Small intestine (tissue), 7 donors: ENCODE measurements around the gene TNN. TPM values are rescaled to one million over a fixed set of nuclear protein-coding genes. Genes with fewer than 3 reads are reported as not detected.

Source experiments
- DNase-seq, 2 donors: peaks; one replicate each; pipeline versions ENCODE4 v3.0.0 to v3.0.0-alpha.2; 2013
- FAIRE-seq: peaks from 2 replicates; lab custom pipeline; 2012; peaks lifted over from hg19 to GRCh38; lab: Jason Lieb, UNC
- H3K27ac ChIP-seq, 3 donors: one replicate each; pipeline ENCODE4 v1.5.1; 2013; ENCODE audit warnings: low read length in 2 of 3, mild to moderate bottlenecking in 2 of 3, control low read depth in 1 of 3, inconsistent platforms in 1 of 3, low read depth in 1 of 3, moderate library complexity in 1 of 3
- H3K27me3 ChIP-seq, 3 donors: one replicate each; pipeline ENCODE4 v1.6.1; 2013; ENCODE audit warnings: low read length in 3 of 3, inconsistent platforms in 1 of 3; ENCODE audit not compliant: control insufficient read depth in 3 of 3, insufficient read depth in 3 of 3
- H3K36me3 ChIP-seq, 3 donors: one replicate each; pipeline ENCODE4 v1.6.1; 2013; ENCODE audit warnings: low read length in 3 of 3, inconsistent platforms in 1 of 3, low read depth in 1 of 3, mild to moderate bottlenecking in 1 of 3, moderate library complexity in 1 of 3; ENCODE audit not compliant: control insufficient read depth in 3 of 3, insufficient read depth in 2 of 3
- H3K4me1 ChIP-seq, 3 donors: one replicate each; pipeline ENCODE4 v1.6.1; 2013; ENCODE audit warnings: low read length in 2 of 3, inconsistent platforms in 1 of 3, low read depth in 1 of 3, mild to moderate bottlenecking in 1 of 3, moderate library complexity in 1 of 3; ENCODE audit not compliant: control insufficient read depth in 3 of 3, insufficient read depth in 2 of 3
- H3K4me3 ChIP-seq, 3 donors: one replicate each; pipeline ENCODE4 v1.5.1; 2013; ENCODE audit warnings: low read length in 3 of 3, control low read depth in 1 of 3, inconsistent platforms in 1 of 3, low read depth in 1 of 3, mild to moderate bottlenecking in 1 of 3, moderate library complexity in 1 of 3
- H3K9me3 ChIP-seq, 2 donors: one replicate each; pipeline ENCODE4 v1.6.1; 2013; ENCODE audit warnings: low read depth in 1 of 2, low read length in 1 of 2; ENCODE audit not compliant: control insufficient read depth in 2 of 2, insufficient read depth in 1 of 2
- WGBS, 3 donors: extraction: QIAGEN DNeasy Blood & Tissue Kit; methylation state at CpG; one replicate each; pipeline ENCODE4 v1.1.7; 2013; 5-methylcytosine and 5-hydroxymethylcytosine counted together
- polyA plus RNA-seq, 4 donors: library from polyadenylated mRNA; stranded (reverse) in 3 of 4; unstranded in 1 of 4; fragments of 200-250 nt in 3 of 4; fragments of 120-200 nt in 1 of 4; gene quantifications; one replicate each; pipeline versions ENCODE4 v1.2.1 to v1.2.3, GENCODE V29; 2013
- donor health status: healthy with polysubstance abuse.
- donor health status: control.
- donor health status: control.
- donor health status: Bipolar disorder and iron deficiency.
- donor health status: healthy.

TNN gene
- polyA plus RNA-seq, 4 donors, result 0.01 to 0.28 TPM; not detected in 2

GRCh38 chr1:175126347-175126746, 58.7 kb downstream of the TNN start:
- WGBS, 3 donors, result 61 to 66% (median 63%) methylated on average over 4 of the region's 4 CpGs
- Histone ChIP-seq H3K4me3 (no peak overlapping the region), H3K9me3 (no peaks in the 10 kb centered on the region), H3K27ac (no peak overlapping the region), H3K27me3 (no peaks in the 10 kb centered on the region), H3K4me1 (peaks cover 0 to 10% (median 7%) of the 10 kb centered on the region in 3 donors), H3K36me3 (no peaks in the 10 kb centered on the region)
- DNase-seq, result no peak
- FAIRE-seq, result no peak

GRCh38 chr1:175127565-175127964, 59.9 kb downstream of the TNN start:
- Histone ChIP-seq H3K27me3 (no peaks in the 10 kb centered on the region), H3K4me1 (peaks cover 0 to 10% (median 7%) of the 10 kb centered on the region in 3 donors), H3K36me3 (no peaks in the 10 kb centered on the region), H3K4me3 (no peak overlapping the region), H3K9me3 (no peaks in the 10 kb centered on the region), H3K27ac (no peak overlapping the region)
- FAIRE-seq (no peak), DNase-seq (no peak)
- WGBS, 3 donors, result 65 to 85% (median 73%) methylated on average over 6 of the region's 6 CpGs

- no peaks in the 10 kb centered on the region for H3K9me3 ChIP-seq
- 87 to 93% (median 92%) methylated on average over 9 of the region's 9 CpGs for whole genome bisulfite sequencing, 3 donors
Measured at GRCh38 chr1:175128523-175128922, 60.9 kb downstream of the TNN start.

GRCh38 chr1:175129182-175129581, 61.5 kb downstream of the TNN start:
- Histone ChIP-seq H3K36me3 (no peaks in the 10 kb centered on the region), H3K27ac (peak overlapping the region in 2 of 3 donors; percentile 16 to 43), H3K9me3 (no peaks in the 10 kb centered on the region), H3K4me1 (peaks cover 0 to 10% (median 7%) of the 10 kb centered on the region in 3 donors), H3K4me3 (no peak overlapping the region), H3K27me3 (no peaks in the 10 kb centered on the region)
- WGBS, 3 donors, result 72 to 93% (median 89%) methylated on average over 1 of the region's 1 CpG
- DNase-seq, result no peak
- no peak for FAIRE-seq

More at GRCh38 chr1:175128523-175128922, 60.9 kb downstream of the TNN start:
- H3K36me3 ChIP-seq, result no peaks in the 10 kb centered on the region
- H3K4me3 ChIP-seq, result no peak overlapping the region
- DNase-seq (no peak), FAIRE-seq (no peak)
- no peaks in the 10 kb centered on the region for H3K27me3 ChIP-seq
- peak overlapping the region in 1 of 3 donors; percentile 72 for H3K27ac ChIP-seq
- H3K4me1 ChIP-seq, result peaks cover 0 to 10% (median 7%) of the 10 kb centered on the region in 3 donors

- FAIRE-seq (no peak), DNase-seq (peak; percentile 53 to 79)
- H3K36me3 ChIP-seq, result no peaks in the 10 kb centered on the region
- no peaks in the 10 kb centered on the region for H3K27me3 ChIP-seq
- peak overlapping the region in 2 of 3 donors; percentile 16 to 43 for H3K27ac ChIP-seq
- H3K4me1 ChIP-seq, result peaks cover 0 to 10% (median 7%) of the 10 kb centered on the region in 3 donors
- H3K4me3 ChIP-seq, result no peak overlapping the region
- 41 to 56% (median 43%) methylated on average over 2 of the region's 2 CpGs for WGBS, 3 donors
- H3K9me3 ChIP-seq, result no peaks in the 10 kb centered on the region
Measured at GRCh38 chr1:175129644-175129996, 62.0 kb downstream of the TNN start.

GRCh38 chr1:175129997-175130648, 62.5 kb downstream of the TNN start:
- no peaks in the 10 kb centered on the region for H3K27me3 ChIP-seq
- no peak overlapping the region for H3K4me3 ChIP-seq
- H3K27ac ChIP-seq, result peak overlapping the region in 1 of 3 donors; percentile 43
- H3K9me3 ChIP-seq, result no peaks in the 10 kb centered on the region
- H3K36me3 ChIP-seq, result no peaks in the 10 kb centered on the region
- H3K4me1 ChIP-seq, result peaks cover 0 to 10% (median 7%) of the 10 kb centered on the region in 3 donors
- FAIRE-seq, result no peak
- 56 to 78% (median 74%) methylated on average over 5 of the region's 5 CpGs for WGBS, 3 donors
- no peak for DNase-seq

DNA sequence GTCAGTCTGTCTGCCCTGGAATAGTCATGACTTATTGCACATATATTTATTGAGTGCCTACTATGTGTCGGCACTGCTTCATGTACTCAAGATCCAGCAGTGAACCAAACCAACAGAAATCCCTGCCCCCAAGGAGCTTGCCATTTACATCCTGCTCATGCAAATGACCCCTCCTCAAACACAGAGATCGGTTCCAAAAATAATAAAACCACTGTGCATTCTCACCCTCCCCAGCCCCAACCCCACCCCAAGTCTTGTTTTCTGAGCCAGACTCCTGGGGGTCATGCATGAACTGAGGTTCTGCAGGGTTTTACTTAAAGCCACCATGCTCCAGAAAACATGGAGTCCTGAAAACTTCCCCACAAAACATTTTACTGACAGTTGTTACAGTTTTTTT, 63.0 kb downstream of the TNN start:
- Histone ChIP-seq H3K9me3 (no peaks in the 10 kb centered on the region), H3K36me3 (no peaks in the 10 kb centered on the region), H3K4me3 (no peak overlapping the region), H3K27ac (peak overlapping the region in 1 of 3 donors; percentile 33), H3K4me1 (peaks cover 0 to 10% (median 7%) of the 10 kb centered on the region in 3 donors), H3K27me3 (peaks cover 0 to under 1% (median 0%) of the 10 kb centered on the region in 3 donors)
- 65 to 91% (median 85%) methylated on average over 2 of the region's 2 CpGs for WGBS, 3 donors
- DNase-seq, result no peak
- no peak for FAIRE-seq

DNA sequence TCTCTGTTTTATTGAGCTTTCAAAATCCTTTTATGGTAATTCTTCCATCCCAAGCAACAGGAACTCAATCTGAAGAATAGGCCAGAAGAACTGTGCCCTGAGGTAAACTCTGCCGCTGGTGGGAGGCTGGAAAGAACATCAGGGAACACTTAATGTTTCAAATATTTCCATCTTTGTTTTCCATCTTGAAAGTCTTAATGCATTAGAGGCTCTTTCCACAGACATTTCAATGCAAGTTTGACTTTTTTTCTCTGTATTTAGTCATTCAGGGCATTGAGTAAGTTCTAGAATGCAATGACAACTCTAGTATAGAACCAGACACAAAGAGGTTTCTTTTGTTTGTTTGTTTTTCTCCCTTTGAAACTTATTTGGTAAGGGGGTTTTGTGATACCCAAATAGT, 63.5 kb downstream of the TNN start:
- Histone ChIP-seq H3K4me3 (no peak overlapping the region), H3K27ac (no peak overlapping the region), H3K36me3 (no peaks in the 10 kb centered on the region), H3K4me1 (peaks cover 0 to 10% (median 7%) of the 10 kb centered on the region in 3 donors), H3K27me3 (peaks cover 0 to 3% (median 0%) of the 10 kb centered on the region in 3 donors), H3K9me3 (no peaks in the 10 kb centered on the region)
- FAIRE-seq (no peak), DNase-seq (no peak)
- WGBS, 3 donors, result 63 to 92% (median 81%) methylated on average over 1 of the region's 1 CpG
